NCI-H1930 (cell line): ENCODE measurements around the gene PLIN5.

Experiments
- DNase-seq, 2 experiments: peaks; one replicate each; lab custom pipeline; 2025; lab: John Stamatoyannopoulos, UW

Gene PLIN5

GRCh38 chr19:4488496-4488895 lies 46.5 kb downstream of the PLIN5 start:
- no peak for DNase-seq

- DNase-seq, result no peak
These were observed 47.5 kb downstream of the PLIN5 start for GRCh38 chr19:4487572-4487971.

GRCh38 chr19:4483385-4483784 lies 51.6 kb downstream of the PLIN5 start:
- no peak for DNase-seq

DNA sequence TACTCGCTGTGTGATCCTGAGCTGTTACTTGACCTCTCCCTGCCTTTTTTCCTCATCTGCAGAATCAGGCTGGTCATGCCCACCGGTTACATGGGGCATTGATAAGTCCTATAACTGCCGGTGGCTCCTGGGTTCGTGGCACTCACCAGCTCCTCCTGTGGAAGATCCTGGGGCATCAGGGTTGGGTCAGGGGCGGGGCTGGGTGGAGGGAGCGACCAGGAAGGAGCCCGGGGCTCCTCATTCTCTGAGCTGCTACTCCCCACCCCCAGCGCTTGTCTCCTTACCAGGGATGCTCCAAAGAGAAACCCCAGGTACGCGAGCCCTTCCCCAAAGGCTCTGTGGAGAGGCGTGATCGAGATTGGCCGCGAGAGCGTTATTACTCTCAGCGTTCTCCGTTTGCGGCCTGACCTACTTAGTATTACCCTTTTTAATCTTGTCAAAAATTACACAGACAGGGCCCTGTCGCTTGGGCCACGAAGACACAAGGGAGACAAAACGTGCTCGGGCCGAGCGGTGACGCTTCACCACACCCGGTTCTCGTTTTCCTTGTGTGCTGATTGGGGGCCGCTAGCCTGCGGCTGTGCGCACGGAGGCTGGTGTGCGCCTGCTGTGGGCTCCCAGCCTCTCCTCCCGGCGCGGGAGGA lies 52.2 kb downstream of the PLIN5 start:
- no peak for DNase-seq

- DNase-seq, result no peak
These were observed 57.8 kb downstream of the PLIN5 start for GRCh38 chr19:4477034-4477801.

- peak; percentile 42 to 65 for DNase-seq
These were observed 60.5 kb downstream of the PLIN5 start for GRCh38 chr19:4474514-4475022.

DNA sequence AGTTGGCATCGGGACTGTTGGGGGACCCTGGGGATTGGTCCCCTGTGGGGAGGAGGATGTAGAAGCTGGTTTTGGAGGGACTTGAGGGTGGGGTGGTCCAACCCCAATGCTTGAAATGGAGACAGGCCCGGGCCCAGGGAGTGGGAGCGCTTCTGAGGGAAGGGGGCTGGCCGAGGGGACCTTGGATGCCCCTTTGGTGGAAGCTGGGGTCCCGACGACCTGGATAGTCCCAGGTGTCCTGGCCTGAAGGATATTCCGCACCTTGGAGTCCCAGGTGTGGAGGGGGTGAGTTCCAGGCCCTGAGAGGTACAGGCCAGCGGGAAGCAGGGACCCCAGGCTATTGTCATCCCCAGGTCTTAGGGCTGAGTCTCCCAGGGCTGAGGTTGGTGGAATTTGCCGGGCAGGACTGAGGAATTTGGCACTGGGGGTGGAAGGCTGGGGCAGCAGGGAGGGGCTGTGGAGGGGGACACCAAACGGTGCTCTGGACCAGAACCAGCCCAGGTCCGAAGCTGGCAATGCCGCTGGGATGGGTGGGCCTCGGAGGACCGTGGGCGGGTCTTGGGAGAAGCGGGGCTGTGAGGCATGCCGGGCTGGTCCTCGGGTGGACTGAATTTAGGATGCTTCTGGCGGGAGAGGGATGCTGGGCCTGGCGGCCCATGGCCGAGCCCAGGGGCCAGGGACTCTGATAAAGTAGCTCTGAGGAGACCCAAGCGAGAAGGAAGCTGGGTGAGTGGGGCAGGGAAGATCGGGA lies 61.1 kb downstream of the PLIN5 start:
- no peak for DNase-seq

DNA sequence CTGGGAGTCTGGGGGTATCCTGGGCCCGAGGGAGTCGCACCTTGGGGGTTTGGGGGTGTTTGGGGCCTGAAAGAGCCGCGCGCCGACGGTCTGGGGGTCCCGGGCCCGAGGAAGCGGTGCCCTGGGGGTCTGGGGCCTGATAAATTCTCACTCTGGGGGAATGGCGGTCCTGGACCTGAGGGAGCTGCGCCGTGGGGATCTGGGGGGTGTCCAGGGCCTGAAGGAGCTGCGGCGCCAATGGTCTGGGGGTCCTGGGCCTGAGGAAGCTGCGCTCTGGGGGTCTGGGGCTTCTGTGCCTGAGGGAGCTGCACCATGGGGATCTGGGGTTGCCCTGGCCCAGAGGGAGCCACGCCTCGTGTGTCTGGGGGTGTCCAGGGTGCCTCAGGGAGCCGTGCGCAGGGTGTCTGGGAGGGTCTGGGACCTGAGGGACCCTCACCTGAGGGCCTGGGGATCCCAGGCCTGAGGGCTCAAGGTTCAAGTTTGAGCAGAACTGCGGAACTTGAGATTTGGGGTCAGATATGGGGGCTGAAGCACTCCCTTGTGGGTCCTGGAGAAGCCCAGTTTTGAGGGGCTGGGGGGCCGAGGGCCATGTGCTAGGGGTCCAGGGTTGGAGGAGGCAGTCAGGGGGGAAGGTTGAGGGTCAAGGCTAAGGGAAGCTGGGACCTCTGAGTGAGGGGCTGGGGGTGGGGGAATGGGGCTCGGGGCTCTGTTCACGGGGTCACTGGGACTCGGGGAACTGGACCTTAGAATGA lies 61.8 kb downstream of the PLIN5 start:
- no peak for DNase-seq
